Retinal pigment epithelial cell (primary cell): Measurements from ENCODE around the gene GSTM1.

Experiments
- DNase-seq: peaks from one replicate; pipeline ENCODE4 v3.0.0-alpha.2; 2010; ENCODE audit warnings: low read depth
- H3K4me3 ChIP-seq: 2 replicates; pipeline ENCODE4 v1.5.1; 2011; ENCODE audit warnings: mild to moderate bottlenecking, low read length, control low read depth, moderate library complexity
- CTCF ChIP-seq: conservative IDR thresholded peaks from 2 replicates; pipeline ENCODE4 v1.5.1; 2011; ENCODE audit warnings: low read depth, low read length, control low read depth, inconsistent platforms

GSTM1 gene

GRCh38 chr1:109642626-109643025 lies 45.0 kb upstream of the GSTM1 start:
- no peak for TF ChIP-seq CTCF

GRCh38 chr1:109643385-109644230 lies 44.0 kb upstream of the GSTM1 start:
- peak; percentile 90 for TF ChIP-seq CTCF
- DNase-seq: no peak
- no peak overlapping the region for H3K4me3 ChIP-seq

More at GRCh38 chr1:109642626-109643025, 45.0 kb upstream of the GSTM1 start:
- no peak overlapping the region for H3K4me3 ChIP-seq
- no peak for DNase-seq

GRCh38 chr1:109644670-109645069 lies 42.9 kb upstream of the GSTM1 start:
- no peak for DNase-seq
- H3K4me3 ChIP-seq: no peak overlapping the region
- no peak for TF ChIP-seq CTCF

GRCh38 chr1:109649491-109649914 lies 38.1 kb upstream of the GSTM1 start:
- no peak for DNase-seq
- TF ChIP-seq CTCF: peak; percentile 7
- no peak overlapping the region for H3K4me3 ChIP-seq

- TF ChIP-seq CTCF: no peak
- no peak for DNase-seq
- H3K4me3 ChIP-seq: no peak overlapping the region
Observed at GRCh38 chr1:109650609-109651008, 37.0 kb upstream of the GSTM1 start.

- no peak overlapping the region for H3K4me3 ChIP-seq
- TF ChIP-seq CTCF: no peak
- DNase-seq: no peak
Observed at GRCh38 chr1:109652402-109652801, 35.2 kb upstream of the GSTM1 start.

GRCh38 chr1:109653306-109653705 lies 34.3 kb upstream of the GSTM1 start:
- no peak for TF ChIP-seq CTCF
- H3K4me3 ChIP-seq: no peak overlapping the region
- DNase-seq: no peak
